Astrocyte of the spinal cord (primary cell): ENCODE data around the gene ARMH3.

Experiments
- DNase-seq: peaks from one replicate; pipeline ENCODE4 v3.0.0; 2011; ENCODE audit warnings: low read depth, low spot score
- H3K4me3 ChIP-seq: 2 replicates; pipeline ENCODE4 v1.5.1; 2011; ENCODE audit warnings: low read depth, mild to moderate bottlenecking, low read length, moderate library complexity
- CTCF ChIP-seq: IDR thresholded peaks from 2 replicates; pipeline ENCODE4 v1.5.1; 2012; ENCODE audit warnings: low read depth, mild to moderate bottlenecking, low read length, inconsistent platforms
- in situ Hi-C: cut with HindIII; loops from 2 replicates; pipeline ENCODE4 v1.10.0; 2017; ENCODE audit warnings: low sequenced_read_pairs

Gene ARMH3

GRCh38 chr10:101961591-101962498 is 94.1 kb downstream of the ARMH3 start:
- TF ChIP-seq CTCF, result no peak
- no peak overlapping the region for H3K4me3 ChIP-seq
- no peak for DNase-seq
- in situ Hi-C loops, result no loop called here

GRCh38 chr10:101960879-101961395 is 95.0 kb downstream of the ARMH3 start:
- no peak for TF ChIP-seq CTCF
- in situ Hi-C loops, result no loop called here
- H3K4me3 ChIP-seq, result no peak overlapping the region
- DNase-seq, result no peak

- in situ Hi-C loops, result no loop called here
- H3K4me3 ChIP-seq, result no peak overlapping the region
- no peak for DNase-seq
- no peak for TF ChIP-seq CTCF
Measured at GRCh38 chr10:101959346-101959916, 96.5 kb downstream of the ARMH3 start.

- in situ Hi-C loops, result no loop called here
- no peak for TF ChIP-seq CTCF
Measured at GRCh38 chr10:101958691-101959090, 97.3 kb downstream of the ARMH3 start.

GRCh38 chr10:101956898-101957297 is 99.1 kb downstream of the ARMH3 start:
- H3K4me3 ChIP-seq, result no peak overlapping the region
- no peak for DNase-seq
- TF ChIP-seq CTCF, result no peak
- in situ Hi-C loops, result no loop called here

More at GRCh38 chr10:101958691-101959090, 97.3 kb downstream of the ARMH3 start:
- H3K4me3 ChIP-seq, result no peak overlapping the region
- DNase-seq, result no peak

GRCh38 chr10:101956117-101956516 is 99.9 kb downstream of the ARMH3 start:
- in situ Hi-C loops, result no loop called here
- no peak for DNase-seq
- TF ChIP-seq CTCF, result no peak
- H3K4me3 ChIP-seq, result no peak overlapping the region
